HAP-1 (cell line): ENCODE data around the gene PLLP.
A peak's percentile ranks its signal among the peaks of the same experiment; 100 is the strongest.

Source experiments
- DNase-seq, 2 experiments: peaks; one replicate each; pipeline ENCODE4 v3.0.0-alpha.2; 2016 to 2020; ENCODE audit warnings: low spot score in 2 of 2
- H3K27me3 ChIP-seq: fragments of 250-450 bp; sonication (Bioruptor Pico); 2 replicates; pipeline ENCODE4 v1.5.1; 2020; ENCODE audit warnings: low read depth, mild to moderate bottlenecking, moderate library complexity
- H3K36me3 ChIP-seq: fragments of 250-450 bp; sonication (Bioruptor Pico); replicated peaks from 2 replicates; pipeline ENCODE4 v1.5.1; 2020; ENCODE audit warnings: mild to moderate bottlenecking
- H3K4me1 ChIP-seq: fragments of 250-450 bp; sonication (Bioruptor Pico); 2 replicates; pipeline ENCODE4 v1.5.1; 2020; ENCODE audit warnings: mild to moderate bottlenecking
- H3K4me3 ChIP-seq: fragments of 250-450 bp; sonication (Bioruptor Pico); 2 replicates; pipeline ENCODE4 v1.5.1; 2020; ENCODE audit warnings: mild to moderate bottlenecking, moderate library complexity
- H3K9me3 ChIP-seq: fragments of 250-450 bp; sonication (Bioruptor Pico); 2 replicates; pipeline ENCODE4 v1.5.1; 2020; ENCODE audit warnings: mild to moderate bottlenecking, moderate library complexity
- in situ Hi-C: fragments of 300-500 bp; cut with MboI; formaldehyde crosslinking; loops from 3 replicates; pipeline ENCODE4 v1.14.3; 2020; ENCODE audit warnings: low sequenced_read_pairs, inconsistent platforms, mixed read lengths

PLLP gene

DNA sequence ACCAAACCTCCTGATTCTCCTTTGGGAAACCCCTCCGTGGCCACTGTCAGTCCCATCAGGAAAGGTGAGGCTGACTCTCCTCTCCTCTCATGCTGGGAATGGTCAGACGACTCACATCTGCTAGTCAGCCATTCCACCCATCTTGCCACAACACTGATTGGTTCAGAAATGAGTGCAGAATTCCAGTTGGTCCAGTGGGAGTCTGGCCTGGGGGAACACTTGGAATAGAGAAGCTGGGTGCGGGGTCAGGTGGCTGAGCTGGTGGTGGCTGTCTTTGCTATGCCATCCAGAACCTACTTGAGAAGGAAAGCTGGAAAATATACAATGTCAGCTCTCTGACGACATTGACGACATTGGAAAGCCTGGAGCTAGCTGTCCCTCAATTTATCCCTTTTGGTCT, 23.6 kb upstream of the PLLP start:
- no peaks in the 10 kb centered on the region for H3K9me3 ChIP-seq
- in situ Hi-C loops, result no loop called here
- no peaks in the 10 kb centered on the region for H3K36me3 ChIP-seq
- no peak overlapping the region for H3K4me3 ChIP-seq
- no peak for DNase-seq
- H3K4me1 ChIP-seq, result no peaks in the 10 kb centered on the region
- peaks cover 6% of the 10 kb centered on the region; the same call in 1 of the 2 replicates for H3K27me3 ChIP-seq

DNA sequence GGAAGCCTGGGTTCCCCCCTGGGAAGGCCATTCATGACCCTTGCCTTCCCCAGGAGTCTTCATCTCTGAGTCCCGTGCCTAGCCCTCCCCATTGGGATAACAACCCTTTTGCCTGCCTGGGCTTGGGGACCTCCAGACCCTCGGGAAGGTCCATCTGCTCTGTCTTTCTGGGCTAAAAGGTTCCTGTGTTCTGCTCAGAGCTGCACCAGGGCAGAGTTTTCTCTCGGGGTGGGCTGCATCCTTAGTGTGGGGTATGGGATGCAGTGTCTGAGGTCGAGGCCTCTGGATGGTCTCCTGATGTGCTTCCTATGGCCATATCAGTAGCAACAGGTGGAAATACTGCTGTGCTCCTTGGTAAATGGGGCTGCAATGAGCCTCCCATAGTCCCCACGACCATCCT, 22.9 kb upstream of the PLLP start:
- Histone ChIP-seq H3K27me3 (peaks cover 6% of the 10 kb centered on the region; the same call in 1 of the 2 replicates), H3K4me1 (no peaks in the 10 kb centered on the region), H3K9me3 (no peaks in the 10 kb centered on the region), H3K4me3 (no peak overlapping the region), H3K36me3 (no peaks in the 10 kb centered on the region)
- no peak for DNase-seq
- in situ Hi-C loops, result no loop called here

DNA sequence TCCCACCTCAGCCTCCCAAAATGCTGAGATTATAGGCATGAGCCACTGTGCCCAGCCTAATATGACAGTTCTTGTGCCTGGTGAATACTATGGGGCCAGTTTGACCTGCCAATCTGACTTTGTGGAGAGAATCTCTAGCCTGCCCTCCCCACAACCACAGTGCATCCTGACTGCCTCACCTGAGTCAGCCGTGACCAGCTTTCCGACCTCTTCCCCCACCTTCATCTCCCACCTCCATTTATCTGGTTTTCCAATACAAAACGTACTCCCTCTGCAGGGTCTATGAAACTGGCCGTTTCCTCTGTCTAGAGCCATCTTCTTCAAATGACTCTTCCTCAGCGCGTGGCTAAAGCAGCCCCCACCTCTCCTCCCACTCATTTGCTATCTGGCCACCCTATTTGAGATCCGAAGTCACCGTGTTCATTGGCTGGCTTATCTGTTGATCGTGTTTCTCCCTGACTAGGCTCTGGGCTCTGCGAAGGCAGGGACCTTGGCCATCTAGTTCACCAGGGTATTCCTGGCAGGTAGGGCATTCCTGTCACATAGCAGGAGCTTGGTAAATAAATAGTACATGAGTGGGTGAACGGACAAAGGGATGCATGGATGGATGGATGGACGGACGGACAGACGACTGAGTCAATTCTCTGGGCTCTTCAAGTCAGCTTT, 22.3 kb upstream of the PLLP start:
- no peak for DNase-seq
- Histone ChIP-seq H3K9me3 (no peaks in the 10 kb centered on the region), H3K4me1 (no peaks in the 10 kb centered on the region), H3K36me3 (no peaks in the 10 kb centered on the region), H3K27me3 (peaks cover 4% of the 10 kb centered on the region; the same call in 1 of the 2 replicates), H3K4me3 (no peak overlapping the region)
- in situ Hi-C loops, result no loop called here

DNA sequence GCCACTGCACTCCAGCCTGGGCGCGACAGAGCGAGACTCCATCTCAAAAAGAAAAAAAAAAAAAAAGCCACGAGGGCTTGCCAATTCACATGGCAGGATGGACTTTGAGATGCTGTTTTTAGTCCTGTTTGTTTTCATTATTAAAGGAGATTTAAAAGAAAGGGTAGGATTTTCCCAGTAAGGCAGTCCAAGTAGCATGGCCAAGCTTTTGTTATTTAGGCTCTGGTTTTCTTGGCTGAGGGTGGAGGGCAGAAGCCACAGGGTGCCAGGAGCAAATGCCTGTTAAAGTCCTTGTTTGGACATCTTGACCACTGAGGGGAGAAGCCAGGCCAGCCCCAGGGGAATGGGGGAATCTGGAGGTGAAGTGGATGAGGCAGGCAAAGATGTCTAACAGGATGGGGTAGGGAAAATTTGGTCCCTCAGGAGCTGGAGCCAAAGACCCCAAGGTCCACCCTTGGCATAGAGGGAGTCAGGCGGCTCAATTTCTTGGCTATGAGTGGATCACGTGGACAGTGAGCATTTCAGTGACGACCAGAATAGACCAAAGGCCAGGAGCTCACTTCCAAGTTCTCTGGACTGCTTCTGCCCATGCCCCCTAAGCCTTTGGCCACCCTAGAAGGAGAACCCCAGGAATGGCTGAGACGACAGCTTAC, 20.8 kb upstream of the PLLP start:
- Histone ChIP-seq H3K36me3 (no peaks in the 10 kb centered on the region), H3K9me3 (no peaks in the 10 kb centered on the region), H3K4me1 (no peaks in the 10 kb centered on the region), H3K4me3 (no peak overlapping the region), H3K27me3 (no peaks in the 10 kb centered on the region)
- in situ Hi-C loops, result no loop called here
- DNase-seq, result no peak

DNA sequence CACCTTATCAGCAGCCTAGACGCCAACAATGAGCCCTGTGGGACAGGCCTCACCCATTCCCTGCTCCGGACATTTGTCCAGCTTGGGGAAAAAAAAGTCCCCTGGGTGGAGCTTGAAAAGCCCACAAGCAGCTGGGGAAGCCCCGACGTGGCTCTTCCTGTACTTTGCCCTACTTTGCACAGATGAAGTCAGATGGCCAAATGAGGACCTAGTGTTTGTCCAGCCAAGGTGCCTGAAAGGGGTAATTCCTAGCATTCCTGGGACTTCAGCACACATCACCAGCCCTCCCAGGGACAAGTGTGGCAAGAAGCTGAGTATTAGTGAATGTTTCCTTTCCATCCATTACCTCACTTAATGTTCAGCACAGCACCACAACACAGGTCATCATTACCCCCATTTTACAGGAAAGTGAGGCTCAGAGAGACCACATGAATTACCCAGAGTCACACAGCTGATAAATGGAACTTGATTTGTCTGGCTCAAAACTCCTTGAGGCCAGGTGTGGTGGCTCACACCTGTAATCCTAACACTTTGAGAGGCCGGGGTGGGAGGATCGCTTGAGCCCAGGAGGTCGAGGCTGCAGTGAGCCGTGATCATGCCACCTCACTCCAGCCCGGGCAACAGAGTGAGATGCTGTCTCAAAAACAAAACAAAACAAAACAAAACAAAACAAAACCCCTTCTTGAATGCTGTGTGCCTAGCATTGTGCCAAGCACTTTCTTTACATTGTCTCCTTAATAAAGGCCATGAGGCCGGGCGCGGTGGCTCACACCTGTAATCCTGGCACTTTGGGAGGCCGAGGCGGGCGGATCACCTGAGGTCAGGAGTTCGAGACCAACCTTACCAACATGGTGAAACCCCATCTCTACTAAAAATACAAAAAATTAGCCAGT, 19.9 kb upstream of the PLLP start:
- in situ Hi-C loops, result loop anchor here (5.0 kb wide), 2 partner anchors 113 to 213 kb away; no protein-coding TSS in a partner anchor
- H3K9me3 ChIP-seq, result no peaks in the 10 kb centered on the region
- no peak for DNase-seq

GRCh38 chr16:57303910-57304168, 19.4 kb upstream of the PLLP start:
- Histone ChIP-seq H3K4me1 (peaks cover 5% of the 10 kb centered on the region), H3K36me3 (no peaks in the 10 kb centered on the region), H3K9me3 (no peaks in the 10 kb centered on the region), H3K4me3 (no peak overlapping the region), H3K27me3 (no peaks in the 10 kb centered on the region)
- in situ Hi-C loops, result loop anchor here (5.0 kb wide), 2 partner anchors 113 to 213 kb away; no protein-coding TSS in a partner anchor
- DNase-seq, result no peak

More for the DNA sequence above, 19.9 kb upstream of the PLLP start:
- Histone ChIP-seq H3K27me3 (no peaks in the 10 kb centered on the region), H3K4me1 (no peaks in the 10 kb centered on the region; the same call in 1 of the 2 replicates), H3K4me3 (no peak overlapping the region), H3K36me3 (no peaks in the 10 kb centered on the region)

DNA sequence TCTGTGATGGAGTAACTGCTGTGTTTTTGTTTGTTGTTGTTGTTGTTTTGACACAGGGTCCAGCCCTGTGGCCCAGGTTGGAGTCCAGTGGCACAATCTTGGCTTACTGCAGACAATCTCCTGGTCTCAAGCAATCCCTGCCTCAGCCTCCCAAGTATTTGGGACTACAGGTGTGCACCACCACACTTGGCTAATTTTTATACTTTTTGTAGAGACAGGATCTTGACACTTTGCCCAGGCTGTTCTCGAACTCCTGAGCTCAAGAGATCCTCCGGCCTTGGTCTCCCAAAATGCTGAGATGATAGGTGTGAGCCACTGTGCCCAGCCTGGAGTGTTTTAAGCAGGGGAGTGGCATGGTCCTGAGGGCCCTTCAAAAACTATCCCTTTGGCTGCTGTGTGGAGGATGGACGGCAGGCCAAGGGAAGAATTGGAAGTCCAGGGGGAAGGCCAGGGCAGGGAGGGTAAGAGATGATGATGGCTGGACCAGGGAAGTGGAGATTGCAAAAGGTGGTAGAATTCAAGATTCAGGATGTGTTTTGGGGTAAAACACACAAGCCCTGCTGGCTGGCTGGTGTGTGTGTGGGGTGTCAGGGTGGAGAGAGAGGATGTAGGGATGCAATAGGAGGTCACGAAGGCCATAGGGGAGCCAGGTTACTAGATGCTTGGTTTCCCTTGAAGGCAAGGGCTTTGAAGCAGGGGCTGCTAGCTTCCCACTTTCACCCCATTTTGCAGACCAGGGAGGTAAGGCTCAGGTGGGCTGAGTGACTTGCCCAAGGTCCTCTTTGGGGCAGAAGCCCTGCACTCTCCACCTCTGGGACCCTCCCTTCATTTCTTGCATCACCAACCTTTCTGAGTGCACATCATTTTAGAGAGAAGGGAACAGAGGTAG, 18.8 kb upstream of the PLLP start:
- in situ Hi-C loops, result loop anchor here (5.0 kb wide), 2 partner anchors 114 to 214 kb away; no protein-coding TSS in a partner anchor
- no peaks in the 10 kb centered on the region for H3K9me3 ChIP-seq

DNA sequence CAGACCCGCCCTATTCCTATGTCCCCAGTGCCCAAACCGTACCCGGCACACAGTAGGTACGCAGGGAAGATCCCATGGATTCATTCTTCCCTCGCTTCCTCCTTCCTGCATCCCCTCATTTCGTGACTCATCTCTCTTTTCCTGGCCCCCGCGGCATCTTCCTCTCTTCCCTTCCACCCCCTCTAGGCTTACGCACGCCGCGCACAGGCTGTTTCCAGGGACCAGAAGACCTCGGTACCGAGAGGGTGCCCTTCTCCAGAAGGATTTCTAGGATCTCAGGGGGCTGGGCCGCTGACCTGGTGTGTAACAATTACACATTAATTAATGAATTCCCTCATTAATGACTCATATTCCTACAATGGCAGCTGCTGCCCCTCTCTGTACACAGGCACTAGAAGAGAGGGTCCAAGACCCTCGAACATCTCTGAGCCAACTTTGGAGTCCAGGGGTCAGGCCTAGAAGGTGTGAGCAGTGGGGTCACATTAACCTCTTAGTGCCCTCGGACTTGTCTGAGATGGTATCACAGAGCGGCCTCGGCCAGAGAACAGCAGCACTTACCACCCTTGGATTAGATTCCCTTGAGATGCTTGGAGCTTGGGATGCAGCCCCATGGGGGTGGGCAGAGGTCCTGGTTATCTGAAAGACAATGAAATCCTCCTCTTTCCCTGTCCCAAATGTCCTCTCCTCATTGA, 16.8 kb upstream of the PLLP start:
- no peak for DNase-seq
- no peak overlapping the region for H3K4me3 ChIP-seq
- in situ Hi-C loops, result loop anchor here (5.0 kb wide), 2 partner anchors 116 to 216 kb away; no protein-coding TSS in a partner anchor

More for the DNA sequence above, 18.8 kb upstream of the PLLP start:
- no peak overlapping the region for H3K4me3 ChIP-seq
- peaks cover 6% of the 10 kb centered on the region for H3K4me1 ChIP-seq
- no peak for DNase-seq
- no peaks in the 10 kb centered on the region for H3K36me3 ChIP-seq
- no peaks in the 10 kb centered on the region for H3K27me3 ChIP-seq

GRCh38 chr16:57300387-57301125, 16.1 kb upstream of the PLLP start:
- Histone ChIP-seq H3K36me3 (no peaks in the 10 kb centered on the region), H3K4me3 (peak overlapping the region; percentile 48), H3K9me3 (no peaks in the 10 kb centered on the region), H3K4me1 (peaks cover 6% of the 10 kb centered on the region), H3K27me3 (no peaks in the 10 kb centered on the region)
- in situ Hi-C loops, result loop anchor here (5.0 kb wide), 2 partner anchors 117 to 217 kb away; no protein-coding TSS in a partner anchor
- DNase-seq, result peak; percentile 98

More for the DNA sequence above, 16.8 kb upstream of the PLLP start:
- no peaks in the 10 kb centered on the region for H3K36me3 ChIP-seq
- no peaks in the 10 kb centered on the region for H3K27me3 ChIP-seq
- H3K4me1 ChIP-seq, result peaks cover 6% of the 10 kb centered on the region
- no peaks in the 10 kb centered on the region for H3K9me3 ChIP-seq

DNA sequence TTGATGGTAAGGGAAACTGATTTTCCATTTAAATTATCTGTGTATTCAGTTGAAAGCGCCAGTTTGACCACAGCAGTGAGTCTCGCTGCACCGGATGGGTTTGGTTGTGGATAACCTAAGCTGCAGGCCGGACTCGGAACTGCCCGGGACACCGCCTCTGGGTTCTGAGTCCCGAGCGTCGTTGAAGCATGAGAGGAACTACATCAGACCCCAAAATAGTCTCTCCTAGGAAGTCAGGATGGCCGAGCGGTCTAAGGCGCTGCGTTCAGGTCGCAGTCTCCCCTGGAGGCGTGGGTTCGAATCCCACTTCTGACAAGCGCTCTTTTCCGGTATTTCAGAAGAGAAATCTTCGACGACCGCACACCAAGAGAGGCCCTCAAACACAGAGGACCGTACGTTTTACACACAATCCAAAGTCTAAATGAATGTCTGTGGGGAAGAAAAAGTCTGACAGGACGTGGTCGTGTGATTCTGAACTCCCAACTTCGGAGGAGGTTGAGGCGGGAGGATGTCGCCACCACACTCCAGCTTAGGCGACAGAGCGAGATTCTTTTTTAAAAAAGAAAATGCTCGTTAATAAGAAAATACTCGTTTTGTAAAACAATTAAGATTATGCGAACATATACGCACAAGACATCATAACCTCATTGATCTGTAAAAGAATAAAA, 15.4 kb upstream of the PLLP start:
- Histone ChIP-seq H3K27me3 (no peaks in the 10 kb centered on the region), H3K9me3 (no peaks in the 10 kb centered on the region), H3K4me1 (peaks cover 8% of the 10 kb centered on the region), H3K4me3 (peak overlapping the region; percentile 48), H3K36me3 (no peaks in the 10 kb centered on the region)
- in situ Hi-C loops, result loop anchor here (5.0 kb wide), 2 partner anchors 117 to 217 kb away; no protein-coding TSS in a partner anchor
- peak; percentile 88 to 95 for DNase-seq

- peak overlapping the region; percentile 48 for H3K4me3 ChIP-seq
- in situ Hi-C loops, result no loop called here
- no peaks in the 10 kb centered on the region for H3K36me3 ChIP-seq
- no peaks in the 10 kb centered on the region for H3K27me3 ChIP-seq
- peaks cover 8% of the 10 kb centered on the region for H3K4me1 ChIP-seq
- DNase-seq, result peak; percentile 87 to 89
- H3K9me3 ChIP-seq, result no peaks in the 10 kb centered on the region
Measured at GRCh38 chr16:57299009-57299718, 14.7 kb upstream of the PLLP start.
